ENCODE results near the gene DENND1A.

DNA sequence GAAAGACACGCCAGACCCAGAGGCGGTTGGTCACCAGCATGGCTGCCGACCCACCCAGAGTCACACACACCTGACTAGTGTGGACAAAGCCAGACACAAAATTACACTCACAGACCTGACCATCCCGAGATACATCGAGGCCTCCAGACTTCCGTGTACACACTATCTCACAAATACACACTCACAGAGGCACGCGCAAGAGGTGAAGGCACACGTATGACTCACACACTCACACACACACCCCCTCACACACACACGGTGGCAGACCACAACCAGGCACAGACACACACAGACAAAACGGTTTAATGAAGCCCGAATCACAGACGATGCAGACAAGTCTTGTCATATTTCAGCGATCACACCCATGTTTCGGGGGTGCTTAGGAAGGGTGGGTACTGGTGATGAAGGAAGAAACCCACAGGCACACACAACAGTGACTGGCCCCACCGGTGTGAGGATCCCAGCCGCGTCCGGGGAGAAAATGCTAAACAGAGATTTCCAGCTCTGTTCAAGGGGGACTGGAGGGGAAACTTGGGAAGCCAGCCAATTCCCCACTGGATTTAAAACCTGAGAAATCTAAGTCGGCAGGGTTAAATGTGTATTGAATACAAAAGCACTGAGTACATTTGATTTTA, 522.6 kb downstream of the DENND1A start:
- TF ChIP-seq EZH2 (IDR thresholded peaks at IDR 0.05) (no peak), POLR2AphosphoS5 (IDR thresholded peaks at IDR 0.05; ENCODE audit: borderline replicate concordance, low read depth, low read length) (no peak), FOXP2 (optimal IDR thresholded peaks at IDR 0.05; ENCODE audit: control extremely low read depth, extremely low read length, insufficient read depth) (no peak)
